HG02943 (cell line): ENCODE data around the gene SIX5.
A peak's percentile ranks its signal among the peaks of the same experiment; 100 is the strongest.

Source experiments
- ATAC-seq: cut with Tn5 transposase; IDR thresholded peaks from one replicate; pipeline ENCODE4 v1.9.1; 2021; ENCODE audit warnings: mild to moderate bottlenecking, low read depth, moderate library complexity; ENCODE audit not compliant: unreplicated experiment

SIX5 gene

DNA sequence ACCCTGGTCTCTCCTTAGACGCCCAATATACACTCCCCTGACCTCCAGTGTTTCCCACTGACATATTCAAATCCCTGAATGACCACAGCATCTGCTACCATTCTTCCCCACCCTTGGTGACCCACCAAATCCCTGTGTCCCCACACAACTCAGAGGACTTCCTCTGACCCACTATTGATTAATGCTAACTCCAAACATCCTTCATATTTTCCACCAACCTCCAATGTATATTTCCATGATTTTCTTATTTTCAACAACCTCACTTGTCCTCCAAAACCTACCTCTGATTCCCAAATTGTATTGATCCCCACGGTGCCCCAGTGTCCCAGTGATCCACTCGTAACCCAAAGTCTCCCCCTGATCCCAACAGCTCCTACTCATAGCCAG, 24.1 kb upstream of the SIX5 start:
- ATAC-seq: no peak

DNA sequence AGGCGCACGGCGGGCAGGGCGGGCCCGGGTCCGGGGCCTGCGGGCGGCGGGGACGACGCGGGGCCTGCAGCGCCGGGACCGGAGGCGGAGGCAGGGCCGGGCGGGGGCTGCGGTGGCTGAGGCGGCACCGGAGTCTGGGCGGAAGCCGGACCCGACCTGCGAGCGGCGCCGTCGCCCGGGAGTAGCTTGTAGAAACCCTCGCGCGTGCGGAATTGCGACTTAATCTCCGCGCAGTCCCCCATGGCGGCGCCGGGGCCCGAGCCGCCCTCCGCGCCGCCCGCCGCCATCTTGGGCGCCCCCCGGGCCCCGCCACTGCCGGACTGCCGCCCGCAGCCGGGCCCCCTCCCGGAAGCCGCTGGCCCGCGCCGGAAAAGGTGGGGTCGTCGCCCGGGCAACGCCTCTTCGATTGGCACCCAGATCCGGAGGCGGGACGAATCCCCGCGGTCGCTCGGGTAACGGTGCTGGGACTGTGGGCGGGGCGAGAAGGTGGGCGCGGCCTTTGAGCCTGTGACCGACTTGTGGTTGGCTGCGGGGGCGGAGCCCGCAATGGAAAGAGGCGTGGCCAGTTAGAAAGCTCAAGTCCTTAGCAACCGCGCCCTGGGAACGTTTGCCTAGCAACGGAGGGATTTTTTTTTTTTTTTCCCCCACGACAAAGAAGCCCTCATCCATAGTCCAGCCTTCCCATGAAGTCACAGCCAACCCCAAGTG, 23.6 kb upstream of the SIX5 start, which contains the start of gene DMWD:
TSS of gene DMWD (minus strand) at position 376 of the 708 bp plus-strand sequence. CDS start at position 287, 89 bp downstream.
- peak; percentile 78 for ATAC-seq

DNA sequence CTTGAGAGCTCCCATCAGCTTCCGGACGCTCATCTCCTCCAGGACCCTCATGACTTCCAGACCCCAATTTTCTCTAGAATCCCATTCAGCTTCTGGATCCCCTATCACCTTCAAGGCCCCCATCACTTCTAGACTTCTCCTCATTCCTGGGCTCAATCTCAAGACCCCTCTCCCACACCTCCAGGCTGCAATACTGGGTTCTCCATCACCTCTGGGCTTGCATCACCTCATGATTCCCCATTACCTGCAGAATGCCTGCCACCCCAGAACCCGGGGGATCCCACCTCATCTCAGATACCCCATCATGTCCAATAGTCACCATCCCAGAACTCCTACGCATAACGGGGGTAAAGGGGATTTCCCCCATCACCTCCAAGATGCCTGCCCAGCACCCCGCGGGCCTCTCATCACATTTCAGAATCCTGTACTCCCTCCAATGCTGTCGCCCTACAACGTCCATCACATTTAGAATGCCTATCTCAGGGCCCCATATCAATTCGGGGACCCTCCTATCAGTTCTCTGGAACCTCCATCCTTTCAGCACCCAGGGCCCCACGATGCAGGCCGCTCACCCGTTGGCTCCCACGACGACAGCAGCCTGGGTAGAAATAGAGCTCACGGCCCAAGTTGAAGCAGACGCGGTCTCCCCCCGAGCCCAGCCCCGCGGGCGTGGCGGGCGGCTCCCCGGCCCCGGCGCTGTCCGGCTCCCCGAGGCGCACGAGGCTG, 22.9 kb upstream of the SIX5 start:
- ATAC-seq: no peak

DNA sequence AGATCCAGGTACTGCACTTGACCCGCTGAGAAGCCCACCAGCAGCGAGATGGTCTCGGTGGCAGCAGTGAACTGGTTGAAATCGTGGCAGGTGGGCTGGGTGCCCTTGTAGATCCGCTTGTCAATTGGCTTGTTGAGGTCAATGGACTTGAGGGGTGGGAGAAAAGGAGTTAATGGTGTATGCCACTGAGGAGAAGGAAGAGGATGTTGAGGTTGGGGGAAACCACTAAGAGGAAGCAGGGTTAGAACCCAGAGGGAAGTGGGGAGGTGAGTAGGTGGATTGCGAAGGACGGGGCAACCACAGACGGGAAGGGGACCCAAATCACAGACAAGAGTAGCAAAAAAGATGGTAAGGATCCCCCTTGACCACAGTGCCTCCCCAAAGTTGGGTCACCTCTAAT, 21.9 kb upstream of the SIX5 start:
- ATAC-seq: no peak

DNA sequence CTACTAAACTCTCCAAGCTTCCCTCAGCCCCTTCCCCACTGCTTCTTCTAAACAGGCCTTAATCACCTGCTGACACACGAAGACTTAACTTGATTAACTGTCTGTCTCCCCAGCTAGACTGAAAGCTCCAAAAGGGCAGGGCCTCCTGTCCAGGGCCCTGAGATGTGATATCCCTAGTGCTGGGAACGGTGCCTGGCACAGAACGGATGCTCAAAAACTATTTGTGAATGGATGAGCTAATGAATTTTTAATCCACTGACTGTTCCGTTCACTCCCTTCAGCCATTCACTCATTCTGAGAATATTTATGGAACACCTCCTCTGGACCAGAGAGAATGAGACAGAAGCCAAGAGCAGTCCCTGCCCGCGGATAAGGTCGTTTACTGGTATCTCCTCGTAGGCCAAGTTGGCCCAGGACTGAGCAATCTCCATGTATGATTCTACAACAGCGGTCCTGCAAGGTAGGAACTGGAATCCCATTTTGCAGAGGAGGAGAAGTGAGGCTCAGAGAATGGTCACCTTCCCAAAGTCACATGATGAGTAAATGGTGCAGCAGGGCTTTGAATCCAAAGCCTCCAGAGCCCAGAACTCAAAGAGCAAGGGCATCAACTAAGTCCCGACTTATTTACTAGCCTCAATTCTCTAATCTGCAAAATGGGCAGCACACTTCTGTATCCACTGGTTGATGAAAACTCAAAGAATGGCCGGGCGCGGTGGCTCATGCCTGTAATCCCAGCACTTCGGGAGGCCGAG, 20.2 kb upstream of the SIX5 start:
- ATAC-seq: no peak

DNA sequence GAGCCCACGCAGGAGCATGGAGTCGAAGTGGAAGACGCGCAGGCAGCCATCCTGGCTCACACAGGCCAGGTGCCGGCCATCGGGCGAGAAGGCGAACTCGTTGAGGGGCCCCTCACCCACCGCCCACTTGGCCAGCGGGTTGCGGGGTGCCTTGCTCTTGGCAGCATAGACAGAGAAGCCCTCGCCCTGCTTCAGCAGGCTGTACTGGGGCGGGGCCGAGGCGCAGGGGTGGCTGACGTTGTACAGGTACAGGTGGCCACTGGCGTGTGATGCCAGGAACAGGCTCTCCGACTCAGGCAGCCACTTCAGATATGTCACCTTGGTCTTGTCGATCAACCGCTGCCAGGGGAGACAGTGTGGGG, 17.5 kb upstream of the SIX5 start:
- no peak for ATAC-seq

DNA sequence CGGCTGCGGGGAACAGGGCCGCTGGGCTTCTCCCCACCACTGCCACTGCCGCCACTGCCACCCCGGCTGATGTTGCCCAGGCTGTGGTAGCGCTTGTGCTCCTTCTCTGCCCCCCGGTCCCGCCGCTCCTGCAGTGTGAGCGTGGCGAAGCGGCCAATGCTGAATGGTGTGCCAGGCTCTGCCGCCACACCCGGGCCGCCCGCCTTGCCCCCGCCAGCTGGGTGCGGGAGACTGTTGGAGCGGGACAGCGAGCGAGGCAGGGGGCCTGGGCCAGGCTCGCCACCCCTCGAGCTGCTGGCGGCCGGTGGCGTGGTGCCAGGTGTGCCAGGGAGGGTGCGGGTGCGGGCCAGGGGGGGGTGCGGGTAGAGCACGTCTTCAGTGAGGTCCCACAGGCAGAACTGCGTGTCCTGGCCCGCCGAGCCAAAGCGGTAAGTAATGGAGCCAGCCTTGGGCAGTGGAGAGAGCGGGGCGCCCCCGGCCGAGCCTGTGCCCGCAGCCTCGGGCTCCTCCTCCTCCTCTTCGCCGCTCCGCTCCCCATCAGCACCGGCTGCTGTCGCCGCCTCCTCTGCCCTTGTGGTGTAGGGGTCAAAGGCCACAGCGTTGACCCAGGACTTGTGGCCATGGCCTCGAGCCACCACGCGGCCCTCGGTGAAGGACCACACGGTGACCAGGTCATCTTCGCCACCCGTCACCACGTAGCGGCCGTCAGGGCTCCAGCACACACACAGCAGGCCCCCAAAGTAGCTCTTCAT, 16.9 kb upstream of the SIX5 start:
- no peak for ATAC-seq

DNA sequence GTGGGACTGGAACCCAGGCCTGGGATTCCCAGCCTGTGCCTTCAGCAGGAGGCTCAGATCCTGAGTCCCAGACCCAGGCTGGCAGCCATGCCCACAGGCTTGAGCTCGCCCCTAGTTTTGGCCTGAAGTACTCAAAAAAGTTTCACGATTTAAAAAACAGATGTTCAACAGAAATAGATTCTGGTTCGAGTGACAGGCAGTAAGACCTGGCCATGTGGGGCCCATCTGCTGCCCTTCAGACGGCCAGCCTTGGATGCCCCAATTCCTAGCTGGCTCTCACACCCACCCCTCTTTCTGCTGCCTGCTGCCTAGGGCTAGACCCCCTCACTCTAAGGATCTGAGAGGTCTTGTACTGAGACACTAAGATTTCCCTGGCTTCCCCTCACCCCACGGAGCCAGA, 16.0 kb upstream of the SIX5 start:
- no peak for ATAC-seq

DNA sequence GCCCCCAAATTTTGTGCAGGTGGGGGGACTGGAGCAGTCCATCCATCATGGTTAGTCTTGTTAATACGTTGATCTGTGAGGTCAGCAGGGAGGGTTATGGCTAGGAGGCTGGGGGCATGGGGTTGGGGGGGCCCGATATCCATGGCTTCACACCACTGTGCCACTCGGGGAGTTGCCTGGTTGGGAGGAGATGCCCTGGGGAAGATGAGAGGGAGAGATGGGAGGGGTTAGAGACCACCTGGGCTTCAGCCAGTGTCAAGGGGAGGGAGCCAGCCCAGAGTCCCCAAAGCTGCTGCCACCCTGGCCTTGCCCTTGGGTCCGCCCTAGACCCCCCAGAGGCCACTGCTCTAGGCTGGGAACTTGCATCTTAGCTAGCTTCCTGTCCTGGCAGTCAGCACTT, 15.0 kb upstream of the SIX5 start:
- no peak for ATAC-seq

DNA sequence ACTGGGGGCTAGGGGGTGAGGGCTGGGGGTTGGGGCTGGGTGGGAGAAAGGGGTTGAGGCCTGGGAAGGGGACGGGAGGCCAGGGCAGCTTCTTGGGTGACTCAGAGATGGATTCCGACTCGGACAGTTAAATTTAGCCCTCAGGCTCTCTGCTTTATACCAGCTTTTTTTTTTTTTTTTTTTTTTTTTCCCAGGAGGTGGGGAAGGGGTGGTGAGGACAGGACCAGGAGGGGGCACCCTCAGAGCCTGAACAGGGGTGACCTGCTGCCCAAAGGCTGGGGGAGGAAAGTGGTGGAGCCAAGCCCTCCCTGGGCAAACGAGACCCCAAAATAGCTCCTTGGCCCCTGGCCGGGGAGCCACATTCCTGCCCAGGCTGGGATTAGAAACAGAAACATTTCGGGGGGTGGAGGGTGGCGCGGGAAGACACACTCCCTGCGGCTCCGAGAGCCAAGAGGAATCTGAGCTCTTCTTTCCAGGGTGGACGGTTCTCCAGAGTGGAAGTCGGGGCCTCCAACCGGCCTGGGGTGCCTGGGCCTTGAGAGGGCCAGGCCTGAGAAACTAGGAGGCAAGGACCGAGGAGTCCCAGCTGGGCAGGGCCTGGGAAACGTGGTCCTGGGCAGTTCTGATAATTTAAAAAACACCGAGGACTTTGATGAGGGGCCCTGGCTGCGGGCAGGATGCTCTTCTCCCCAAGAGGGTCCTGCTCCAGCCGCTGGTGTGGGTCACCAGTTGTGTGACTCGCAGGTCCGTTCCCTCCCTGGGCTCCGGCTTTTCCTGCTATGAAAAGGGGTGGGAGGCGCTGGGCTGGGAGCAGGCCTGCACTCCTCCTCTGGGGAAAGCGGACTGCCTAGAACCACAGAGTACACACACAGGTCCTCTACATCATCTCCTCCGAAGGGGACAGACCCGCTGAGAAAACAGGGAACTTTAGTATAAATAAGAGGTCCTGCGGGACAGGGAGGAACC, 14.1 kb upstream of the SIX5 start:
- ATAC-seq: no peak

DNA sequence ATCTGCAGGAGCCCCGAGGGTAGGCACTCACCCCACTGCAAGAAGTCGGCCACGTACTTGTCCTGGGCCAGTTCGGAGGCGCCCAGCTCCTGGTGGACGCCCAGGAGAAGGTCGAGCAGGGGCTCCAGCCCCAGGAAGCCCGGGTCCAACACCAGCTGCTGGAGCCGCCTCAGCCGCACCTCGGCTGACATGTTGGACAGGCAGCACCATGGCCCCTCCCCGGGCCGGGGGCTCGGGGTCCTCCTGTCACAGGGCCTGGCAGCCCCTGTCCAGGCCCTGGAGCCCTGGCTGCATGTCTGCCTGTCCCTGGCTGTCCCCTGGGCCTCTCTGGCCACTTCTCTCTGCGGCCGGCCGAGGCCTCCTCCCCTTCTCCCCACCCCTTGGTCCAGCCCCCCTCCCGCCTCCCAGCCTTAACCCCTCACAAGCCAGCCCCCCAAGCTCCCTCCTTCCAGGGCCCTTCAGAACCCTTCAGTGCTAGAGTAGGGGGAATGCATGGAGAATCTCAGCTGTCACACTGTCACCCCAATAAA, 13.2 kb upstream of the SIX5 start, which contains the start of gene DMPK:
TSS of gene DMPK (minus strand) at position 329 of the 530 bp plus-strand sequence. CDS start at position 191, 138 bp downstream.
- ATAC-seq: no peak

DNA sequence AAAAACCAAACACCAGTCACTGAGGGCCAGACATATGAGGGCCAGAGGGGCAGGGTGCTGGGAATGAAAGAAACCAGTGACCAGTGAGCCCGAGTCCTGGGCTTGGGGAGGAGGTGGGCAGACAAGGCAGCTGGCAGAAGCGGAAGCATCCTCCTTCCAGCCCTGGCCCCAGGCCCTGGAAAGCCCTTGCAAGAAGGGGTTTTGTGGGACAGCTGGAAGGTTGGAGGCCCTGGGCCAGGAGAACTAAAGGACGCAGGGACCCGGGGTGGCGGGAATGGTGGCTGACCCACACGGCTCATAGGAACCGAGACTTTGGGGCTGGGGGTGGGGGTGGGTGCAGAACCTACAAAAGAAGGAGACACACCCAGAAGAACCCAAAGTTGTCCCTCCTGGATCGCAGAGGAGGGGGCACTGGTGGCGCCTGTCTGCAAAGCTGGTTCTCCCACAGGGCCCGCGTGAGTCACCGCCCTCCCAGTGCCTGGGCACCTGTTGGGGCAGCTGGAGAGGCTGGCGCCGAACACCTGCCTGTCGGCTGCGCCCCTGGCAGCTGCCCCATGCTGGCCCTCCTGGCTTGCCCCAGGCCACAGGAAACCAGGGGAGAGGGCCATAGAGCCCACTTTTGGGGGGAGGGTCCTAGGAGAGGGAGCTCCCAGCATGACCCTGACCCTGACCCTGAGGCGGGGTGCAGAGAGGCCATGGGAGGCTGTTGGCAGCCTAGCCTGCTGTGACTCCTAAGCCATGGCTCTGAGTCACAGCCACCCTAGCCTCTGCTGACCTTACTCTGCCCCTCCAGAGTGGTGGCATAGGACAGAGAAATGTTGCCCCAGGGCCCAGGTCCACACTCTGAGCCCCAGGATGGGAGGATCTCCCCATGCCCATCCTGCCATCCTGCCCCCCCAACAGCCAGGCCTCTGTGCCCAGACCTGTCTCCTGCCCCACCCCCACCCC, 12.4 kb upstream of the SIX5 start:
- no peak for ATAC-seq

DNA sequence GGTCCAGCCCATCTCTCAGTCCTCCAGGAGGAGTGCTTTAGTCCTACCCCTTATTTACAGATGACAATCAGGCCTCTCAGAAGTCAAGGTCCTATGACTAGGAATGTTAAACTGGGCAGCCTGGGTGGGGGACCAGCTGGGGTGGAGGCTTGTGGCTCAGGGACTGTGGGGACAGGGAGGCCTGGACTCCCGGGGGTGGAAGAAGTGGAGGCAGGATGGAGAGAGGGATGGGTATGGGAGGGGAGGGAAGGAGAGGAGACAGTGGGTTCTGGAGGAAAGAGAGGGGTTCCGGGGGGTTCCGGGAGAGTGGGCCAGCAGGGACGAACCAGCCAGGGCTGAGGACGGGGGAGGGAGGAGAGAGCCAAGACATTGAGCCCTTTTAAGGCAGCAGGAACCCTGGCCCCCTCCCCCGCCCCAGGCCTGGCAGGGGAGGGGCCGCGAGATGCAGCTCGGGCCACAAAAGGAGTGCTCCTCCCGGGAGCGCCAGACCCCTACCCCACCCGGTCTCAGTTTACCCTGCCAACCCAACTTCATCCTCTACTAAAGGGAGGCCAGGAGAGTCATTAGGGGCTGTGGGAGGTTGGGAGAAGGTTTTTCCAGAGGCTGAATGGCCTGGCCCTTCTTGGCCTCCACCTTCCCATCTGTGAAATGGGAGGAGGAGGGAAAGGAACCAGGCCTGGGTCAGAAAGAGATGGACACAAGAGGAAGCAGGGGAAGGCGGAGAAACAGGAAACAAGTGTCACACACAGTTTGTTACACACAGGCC, 11.6 kb upstream of the SIX5 start:
- no peak for ATAC-seq

DNA sequence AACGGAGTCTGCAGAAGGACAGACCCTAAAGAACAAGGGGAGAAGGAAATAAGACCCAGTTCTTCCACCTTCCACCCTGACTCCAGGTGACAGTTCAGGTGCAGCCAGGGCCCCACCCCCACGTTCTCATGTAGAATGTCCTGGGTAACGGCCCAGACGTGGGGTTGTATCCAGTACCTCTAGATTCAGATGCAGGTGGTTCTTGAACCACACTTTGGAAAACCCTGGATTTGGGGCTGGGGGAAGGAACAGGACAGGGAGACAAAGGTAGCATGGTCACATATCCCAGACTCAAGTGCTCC, 11.0 kb upstream of the SIX5 start:
- ATAC-seq: no peak

DNA sequence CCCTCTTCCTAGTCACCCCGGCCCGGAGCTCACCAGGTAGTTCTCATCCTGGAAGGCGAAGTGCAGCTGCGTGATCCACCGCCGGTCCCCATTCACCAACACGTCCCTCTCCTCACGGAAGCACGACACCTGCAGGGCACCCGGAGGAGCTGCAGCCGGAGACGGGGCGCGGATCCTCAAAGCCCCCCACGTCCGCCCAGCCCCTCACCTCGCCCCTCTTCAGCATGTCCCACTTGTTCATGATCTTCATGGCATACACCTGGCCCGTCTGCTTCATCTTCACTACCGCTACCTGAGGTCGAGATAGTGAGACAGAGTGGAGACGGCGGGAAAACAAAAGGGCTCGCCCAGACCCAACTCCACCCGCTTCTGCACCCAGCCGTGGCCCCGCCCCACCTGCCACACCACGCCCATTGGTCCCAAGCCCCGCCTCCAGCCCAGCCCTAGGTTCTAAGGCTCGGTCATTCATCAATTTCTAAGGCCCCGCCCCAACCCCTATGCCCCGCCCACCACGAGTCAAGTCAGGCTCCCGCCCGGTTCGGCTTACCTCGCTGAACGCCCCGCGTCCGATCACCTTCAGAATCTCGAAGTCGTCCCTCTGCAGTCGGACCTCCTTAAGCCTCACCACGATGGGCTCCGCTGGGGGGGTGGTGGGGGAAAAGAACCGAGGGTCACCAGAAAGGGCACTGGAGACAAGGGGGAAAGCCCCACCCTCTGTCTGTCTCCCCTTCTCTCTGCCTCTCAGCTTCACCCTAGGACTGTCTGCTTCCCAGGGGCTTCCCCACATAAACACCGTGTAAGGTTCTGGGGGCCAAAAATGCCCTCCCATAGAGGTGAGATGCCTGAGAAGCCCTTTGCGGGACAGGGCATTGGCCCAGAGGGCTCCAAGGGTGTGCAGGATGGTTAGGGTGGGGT, 10.4 kb upstream of the SIX5 start:
- peak; percentile 82 for ATAC-seq

DNA sequence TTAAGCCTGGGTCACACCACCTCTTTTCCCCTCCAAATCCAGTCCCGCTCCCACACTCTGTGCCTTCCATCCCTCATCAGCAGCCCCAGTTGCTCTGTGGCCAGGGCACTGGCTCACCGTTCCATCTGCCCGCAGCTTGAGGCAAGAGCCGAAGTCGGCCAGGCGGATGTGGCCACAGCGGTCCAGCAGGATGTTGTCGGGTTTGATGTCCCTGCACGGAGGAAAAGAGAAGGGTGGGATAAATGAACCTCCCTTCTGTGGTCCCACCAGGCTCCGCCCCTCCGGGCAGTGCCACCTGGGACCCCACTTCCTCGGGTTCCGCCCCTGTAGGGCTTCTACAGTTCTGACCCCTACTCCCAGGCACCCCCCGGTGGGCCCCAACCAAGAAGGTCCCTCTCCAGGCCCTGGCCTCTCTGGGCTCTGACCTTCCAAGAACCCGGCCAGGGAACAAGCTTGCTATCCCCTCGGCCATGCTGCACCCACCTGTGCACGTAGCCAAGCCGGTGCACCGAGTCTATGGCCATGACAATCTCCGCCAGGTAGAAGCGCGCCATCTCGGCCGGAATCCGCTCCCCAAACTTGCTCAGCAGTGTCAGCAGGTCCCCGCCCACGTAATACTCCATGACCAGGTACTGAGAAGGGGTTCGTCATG, 9.1 kb upstream of the SIX5 start:
- ATAC-seq: no peak
